GM18511 (cell line): ENCODE results near the gene RHOT2.
"Not testable (repeated sequence)": the region's sequence is repeated elsewhere in the genome, so short reads cannot be mapped to it uniquely, and the experiment has no call there.

Experiments
- ATAC-seq: cut with Tn5 transposase; IDR thresholded peaks from one replicate; pipeline ENCODE4 v1.9.1; 2021; ENCODE audit warnings: mild to moderate bottlenecking, moderate library complexity; ENCODE audit not compliant: unreplicated experiment

The RHOT2 gene

DNA sequence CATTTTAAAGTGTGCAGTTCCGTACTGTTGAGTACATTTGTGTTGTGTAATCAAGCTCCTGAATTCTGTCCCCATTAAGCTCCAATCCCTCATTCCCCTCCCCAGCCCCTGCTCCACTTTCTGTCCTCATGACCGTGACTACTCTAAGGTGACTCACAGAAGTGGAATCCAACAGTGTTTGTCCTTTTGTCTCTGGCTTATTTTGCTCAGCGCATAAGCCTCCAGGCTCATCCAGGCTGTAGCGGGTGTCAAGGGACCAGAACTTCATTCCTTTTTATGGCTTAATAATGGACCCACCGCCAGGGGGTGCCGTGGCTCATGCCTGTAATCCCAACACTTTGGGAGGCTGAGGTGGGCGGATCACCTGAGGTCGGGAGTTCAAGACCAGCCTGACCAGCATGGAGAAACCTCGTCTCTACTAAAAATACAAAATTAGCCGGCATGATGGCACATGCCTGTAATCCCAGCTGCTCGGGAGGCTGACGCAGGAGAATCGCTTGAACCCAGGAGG lies 44.9 kb downstream of the RHOT2 start:
- not testable (repeated sequence) for ATAC-seq

DNA sequence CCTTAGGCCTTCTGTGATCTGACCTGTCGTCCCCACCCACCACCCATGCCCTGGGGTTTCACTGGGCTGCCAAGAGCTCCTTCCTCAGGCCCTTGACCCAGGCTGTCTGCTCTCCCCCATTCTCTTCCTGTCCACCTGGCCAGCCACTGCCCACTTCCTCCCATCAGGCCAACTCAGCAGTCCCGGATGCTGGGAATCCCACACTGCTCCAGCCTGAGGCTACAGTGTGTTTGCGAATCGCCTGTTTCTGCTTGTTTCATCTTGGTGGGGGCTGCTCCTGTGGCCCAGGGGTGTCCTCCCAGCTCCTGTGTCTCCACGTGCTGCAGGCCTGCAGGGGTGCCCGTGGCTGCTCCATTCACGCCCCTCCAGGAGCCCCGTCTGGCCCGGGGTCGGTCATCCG lies 46.1 kb downstream of the RHOT2 start:
- ATAC-seq = no peak

DNA sequence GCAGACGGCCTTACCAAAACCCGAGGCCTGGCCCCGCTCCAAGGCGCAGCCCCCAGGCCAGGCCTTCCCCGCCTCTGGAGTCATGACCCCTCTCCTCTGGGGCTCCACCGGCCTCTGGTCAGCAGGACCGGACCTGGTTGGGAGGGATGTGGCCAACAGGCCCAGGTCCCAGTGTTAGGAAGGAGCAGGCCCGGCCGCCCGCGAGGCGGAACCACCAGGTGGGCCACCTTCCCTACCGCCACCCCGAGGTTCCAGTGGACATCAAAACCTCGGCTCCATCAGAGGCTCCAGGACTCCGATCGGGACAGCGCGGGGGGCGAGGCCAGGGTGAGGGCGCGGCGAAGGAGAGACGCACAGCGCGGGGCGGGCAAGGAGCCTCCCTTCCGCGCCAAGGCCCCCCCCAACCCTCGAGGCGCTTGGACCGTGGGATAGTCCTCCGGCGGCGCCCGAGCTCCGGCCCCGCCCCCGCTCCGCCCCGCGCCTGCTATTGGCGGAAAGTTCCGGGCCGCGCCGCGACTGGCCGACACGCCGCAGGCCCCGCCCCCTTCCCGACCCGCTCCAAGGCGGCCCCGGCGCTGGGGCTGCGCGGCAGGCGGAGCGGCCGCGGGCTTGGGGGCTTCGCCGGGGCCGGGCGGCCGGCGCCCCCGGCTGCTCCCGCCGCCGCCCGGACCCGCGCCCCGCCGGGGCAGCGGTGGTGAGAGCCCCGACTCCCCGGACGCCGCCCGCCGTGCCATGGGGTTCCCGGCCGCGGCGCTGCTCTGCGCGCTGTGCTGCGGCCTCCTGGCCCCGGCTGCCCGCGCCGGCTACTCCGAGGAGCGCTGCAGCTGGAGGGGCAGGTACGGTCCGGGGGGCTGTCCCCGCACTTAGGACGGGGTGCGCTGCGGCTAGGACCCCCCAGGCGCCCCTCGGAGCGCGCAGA lies 46.9 kb downstream of the RHOT2 start, which contains the start of gene METRN:
METRN (plus strand) TSS at position 561 of the 919 bp plus-strand sequence; CDS start at position 733, 172 bp downstream.
- ATAC-seq = peak; percentile 79

DNA sequence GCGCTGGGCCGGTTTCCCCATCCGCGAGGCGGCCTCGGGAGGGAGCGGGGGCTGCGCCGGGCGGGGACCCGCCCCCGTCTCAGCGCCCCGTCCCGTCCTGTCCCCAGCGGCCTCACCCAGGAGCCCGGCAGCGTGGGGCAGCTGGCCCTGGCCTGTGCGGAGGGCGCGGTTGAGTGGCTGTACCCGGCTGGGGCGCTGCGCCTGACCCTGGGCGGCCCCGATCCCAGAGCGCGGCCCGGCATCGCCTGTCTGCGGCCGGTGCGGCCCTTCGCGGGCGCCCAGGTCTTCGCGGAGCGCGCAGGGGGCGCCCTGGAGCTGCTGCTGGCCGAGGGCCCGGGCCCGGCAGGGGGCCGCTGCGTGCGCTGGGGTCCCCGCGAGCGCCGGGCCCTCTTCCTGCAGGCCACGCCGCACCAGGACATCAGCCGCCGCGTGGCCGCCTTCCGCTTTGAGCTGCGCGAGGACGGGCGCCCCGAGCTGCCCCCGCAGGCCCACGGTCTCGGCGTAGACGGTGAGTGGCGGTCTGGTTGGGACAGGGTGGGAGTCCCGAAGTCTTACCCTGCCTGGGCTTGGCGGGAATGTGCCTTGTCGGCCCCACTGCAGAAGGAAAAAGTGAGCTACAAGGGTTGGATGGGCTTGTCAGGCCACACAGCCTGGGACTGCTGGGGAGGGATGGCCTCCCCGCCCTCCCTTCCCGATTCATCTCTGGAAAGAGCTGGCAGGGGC lies 47.7 kb downstream of the RHOT2 start:
- no peak for ATAC-seq

DNA sequence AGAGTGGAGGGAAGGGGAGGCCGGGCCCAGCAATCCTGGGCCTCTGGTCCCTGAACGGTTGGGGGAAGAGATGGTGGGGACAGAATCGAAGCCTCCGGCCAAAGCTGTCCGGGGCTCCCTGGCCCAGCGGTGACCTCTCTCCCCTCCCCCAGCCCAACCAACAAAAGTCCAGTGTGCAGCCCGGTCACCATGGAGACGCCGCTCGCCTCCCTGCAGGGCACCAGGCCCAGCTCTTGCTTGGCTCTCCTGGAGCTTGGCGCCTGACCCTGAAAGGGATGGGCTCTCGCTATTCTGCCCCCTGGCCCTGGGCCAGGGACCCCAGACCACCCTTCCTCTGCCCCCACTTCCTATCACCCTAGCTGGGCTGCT lies 48.3 kb downstream of the RHOT2 start:
- ATAC-seq = no peak

DNA sequence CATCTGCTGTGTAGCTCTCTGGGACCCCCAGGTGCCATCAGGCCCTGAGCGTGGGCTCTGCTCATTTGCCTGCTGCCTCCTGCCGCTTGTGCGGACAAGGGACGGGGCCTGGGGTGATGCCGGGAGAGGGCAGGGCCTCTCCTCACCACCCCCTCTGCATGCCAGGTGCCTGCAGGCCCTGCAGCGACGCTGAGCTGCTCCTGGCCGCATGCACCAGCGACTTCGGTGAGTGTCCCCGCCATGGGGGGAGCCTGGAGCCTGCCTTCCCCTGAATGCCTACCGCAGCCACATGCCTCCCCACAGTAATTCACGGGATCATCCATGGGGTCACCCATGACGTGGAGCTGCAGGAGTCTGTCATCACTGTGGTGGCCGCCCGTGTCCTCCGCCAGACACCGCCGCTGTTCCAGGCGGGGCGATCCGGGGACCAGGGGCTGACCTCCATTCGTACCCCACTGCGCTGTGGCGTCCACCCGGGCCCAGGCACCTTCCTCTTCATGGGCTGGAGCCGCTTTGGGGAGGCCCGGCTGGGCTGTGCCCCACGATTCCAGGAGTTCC lies 48.9 kb downstream of the RHOT2 start:
- no peak for ATAC-seq

DNA sequence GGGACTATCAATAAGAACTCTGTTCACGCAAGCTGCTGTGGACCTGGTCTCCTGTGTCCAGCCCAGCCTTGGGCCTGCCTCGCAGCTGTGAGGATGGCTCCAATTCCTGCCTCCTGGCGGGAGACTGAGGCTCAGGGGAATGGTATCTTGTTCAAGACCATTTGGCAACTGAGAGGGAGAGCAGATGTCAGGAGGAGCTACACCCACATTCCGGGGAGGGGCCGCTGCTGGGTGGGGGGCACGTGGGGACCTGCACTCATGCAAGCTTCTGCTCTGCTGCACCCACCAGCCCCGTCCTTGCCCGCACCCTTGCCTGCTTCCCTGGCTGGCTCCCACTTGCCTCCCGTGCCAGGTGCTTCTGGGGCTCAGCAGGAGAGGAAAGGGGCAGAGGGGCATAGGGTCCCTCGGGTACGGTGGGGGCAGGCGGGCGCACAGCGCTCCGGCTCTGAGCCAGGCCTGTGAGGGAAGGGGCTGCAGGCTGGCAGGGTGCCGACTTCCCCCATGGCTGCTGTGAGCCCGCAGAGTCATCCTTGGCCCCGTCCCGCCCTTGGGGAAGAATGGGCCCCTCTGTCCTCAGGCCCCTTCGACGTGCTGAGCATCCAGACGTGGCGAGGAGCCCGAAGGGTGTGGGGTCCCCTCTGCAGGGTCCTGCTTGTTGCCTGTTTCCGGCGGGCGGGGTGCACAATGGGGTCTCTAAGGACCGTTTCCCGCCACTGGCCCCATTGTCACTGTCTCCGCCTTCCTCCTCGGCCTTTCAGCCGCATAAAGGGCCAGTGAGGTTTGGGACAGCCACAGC lies 49.7 kb downstream of the RHOT2 start:
- no peak for ATAC-seq

DNA sequence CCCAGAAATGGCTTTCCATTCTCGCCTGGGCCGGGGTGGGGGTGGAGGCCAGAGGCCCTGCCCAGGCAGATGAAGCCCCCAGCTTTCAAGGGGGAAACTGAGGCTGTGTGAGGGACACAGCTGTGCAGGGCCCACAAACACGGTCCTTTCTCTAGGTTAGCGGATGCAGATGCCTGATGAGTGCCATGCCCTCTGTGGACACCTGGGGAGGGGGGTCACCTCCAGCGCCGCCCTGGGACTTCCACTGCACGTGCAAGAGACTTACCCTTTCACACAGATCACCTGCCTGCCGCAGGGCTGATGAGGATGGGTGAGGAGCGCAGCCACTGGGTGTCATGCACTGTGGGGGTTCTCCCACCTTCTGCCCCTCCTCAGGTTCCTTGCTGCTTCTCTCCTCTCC lies 50.5 kb downstream of the RHOT2 start:
- no peak for ATAC-seq

DNA sequence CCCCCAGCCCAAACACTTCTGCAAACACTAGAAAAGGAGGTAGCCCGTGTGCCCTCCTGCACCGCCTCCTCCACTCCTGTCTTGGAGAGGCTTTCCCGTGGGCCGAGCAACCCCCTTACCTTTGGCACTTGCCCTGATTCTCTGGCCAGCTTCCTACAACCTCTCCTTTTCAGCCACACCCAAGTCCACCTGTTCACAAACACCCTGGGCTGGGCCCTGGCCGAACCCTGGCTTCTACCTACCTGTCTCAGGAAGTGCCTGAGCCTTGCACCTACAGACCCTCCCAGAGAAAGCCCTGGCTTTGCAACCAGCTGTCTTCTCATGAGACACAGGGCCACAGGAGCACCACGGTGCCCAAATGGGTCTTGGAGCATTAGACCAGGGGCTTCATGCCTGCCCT lies 51.0 kb downstream of the RHOT2 start:
- no peak for ATAC-seq

DNA sequence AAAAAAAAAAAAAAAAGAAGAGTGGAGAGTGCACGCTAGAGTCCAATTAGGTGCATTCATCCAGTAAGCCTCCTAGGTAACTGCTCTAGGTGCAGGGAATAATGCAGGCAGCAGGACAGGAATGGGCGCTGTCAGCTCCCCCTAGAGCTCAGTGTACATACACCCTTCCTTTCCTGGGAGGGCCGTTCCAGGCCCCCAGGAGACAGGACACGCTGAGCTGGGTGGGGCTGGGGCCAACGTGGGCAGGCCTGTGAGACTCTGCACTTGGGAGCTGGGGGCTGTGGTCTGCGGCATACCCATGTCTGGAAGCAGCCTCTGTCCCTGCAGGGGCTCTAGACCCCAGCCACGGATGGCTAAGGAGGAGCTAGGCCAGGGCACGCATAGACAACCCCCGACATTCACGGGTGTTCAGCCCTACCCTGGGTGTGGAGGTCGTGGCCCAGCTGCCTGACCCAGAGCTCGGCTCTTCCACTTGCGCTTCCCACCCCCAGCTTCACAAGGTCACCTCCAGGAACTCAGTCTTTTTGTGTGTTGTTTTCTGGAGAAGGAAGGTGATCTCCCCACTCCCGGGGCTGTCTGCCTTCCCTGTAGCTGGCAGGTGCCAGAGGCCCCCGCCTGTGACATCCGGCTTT lies 52.0 kb downstream of the RHOT2 start:
- ATAC-seq = no peak

DNA sequence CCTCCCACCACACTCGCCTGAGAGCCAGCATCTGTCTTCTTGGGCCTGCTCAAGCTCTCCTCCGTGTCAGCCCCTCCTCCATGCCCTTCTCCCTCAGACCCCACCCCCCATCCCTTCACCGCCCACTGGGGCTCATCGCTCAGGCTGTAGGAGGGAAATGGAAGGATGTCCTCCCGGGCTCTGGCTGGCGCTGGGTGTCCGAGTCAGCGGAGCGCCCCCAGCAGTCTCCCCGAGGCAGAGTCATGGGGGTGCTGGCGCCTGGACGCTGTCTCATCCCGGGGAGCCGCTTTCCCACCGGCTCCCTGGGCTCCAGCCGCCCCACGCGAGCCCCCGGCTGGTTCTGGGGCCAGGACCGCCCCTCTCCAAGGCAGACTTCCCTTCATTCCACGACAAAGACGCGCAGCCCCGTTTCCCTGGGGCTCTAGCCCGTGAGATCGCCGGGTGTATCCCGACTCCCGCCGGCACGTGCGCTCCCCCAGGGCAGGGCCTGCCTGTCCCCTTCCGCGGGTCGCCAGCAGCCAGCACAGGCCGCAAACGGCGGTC lies 52.6 kb downstream of the RHOT2 start:
- peak; percentile 31 for ATAC-seq

DNA sequence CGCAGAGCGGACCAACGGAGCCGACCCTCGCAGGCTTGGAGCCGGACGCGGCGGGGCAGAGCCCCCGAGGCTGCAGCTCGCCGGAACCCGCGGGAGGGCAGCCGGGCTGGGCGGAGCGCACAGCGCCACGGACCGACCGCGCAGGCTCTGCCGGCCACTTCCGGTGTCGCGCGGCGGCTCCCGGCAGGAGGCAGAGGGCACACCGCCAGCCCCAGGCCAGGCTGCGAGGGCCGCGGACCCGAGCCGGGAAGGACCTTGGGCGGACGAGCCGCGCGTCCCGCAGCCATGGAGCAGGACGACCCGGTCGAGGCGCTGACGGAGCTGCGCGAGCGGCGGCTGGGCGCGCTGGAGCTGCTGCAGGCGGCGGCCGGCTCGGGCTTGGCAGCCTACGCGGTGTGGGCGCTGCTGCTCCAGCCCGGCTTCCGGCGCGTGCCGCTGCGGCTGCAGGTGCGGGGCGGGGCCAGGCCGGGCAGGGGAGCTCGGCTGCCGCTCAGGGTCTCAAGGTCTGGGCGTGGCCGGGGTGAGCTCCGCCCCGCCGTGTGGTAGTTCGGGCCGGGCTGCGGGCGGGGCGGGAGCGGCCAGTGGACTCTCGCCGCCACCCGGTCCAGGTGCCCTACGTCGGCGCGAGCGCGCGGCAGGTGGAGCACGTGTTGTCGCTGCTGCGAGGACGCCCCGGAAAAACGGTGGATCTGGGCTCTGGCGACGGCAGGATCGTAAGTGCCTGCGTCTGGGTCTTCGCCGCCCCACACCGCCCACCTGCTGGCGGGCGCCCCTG lies 53.2 kb downstream of the RHOT2 start, which contains the start of gene ANTKMT:
ANTKMT (plus strand) TSS at position 157 of the 775 bp plus-strand sequence; CDS start at position 286, 129 bp downstream.
- ATAC-seq = peak; percentile 73

DNA sequence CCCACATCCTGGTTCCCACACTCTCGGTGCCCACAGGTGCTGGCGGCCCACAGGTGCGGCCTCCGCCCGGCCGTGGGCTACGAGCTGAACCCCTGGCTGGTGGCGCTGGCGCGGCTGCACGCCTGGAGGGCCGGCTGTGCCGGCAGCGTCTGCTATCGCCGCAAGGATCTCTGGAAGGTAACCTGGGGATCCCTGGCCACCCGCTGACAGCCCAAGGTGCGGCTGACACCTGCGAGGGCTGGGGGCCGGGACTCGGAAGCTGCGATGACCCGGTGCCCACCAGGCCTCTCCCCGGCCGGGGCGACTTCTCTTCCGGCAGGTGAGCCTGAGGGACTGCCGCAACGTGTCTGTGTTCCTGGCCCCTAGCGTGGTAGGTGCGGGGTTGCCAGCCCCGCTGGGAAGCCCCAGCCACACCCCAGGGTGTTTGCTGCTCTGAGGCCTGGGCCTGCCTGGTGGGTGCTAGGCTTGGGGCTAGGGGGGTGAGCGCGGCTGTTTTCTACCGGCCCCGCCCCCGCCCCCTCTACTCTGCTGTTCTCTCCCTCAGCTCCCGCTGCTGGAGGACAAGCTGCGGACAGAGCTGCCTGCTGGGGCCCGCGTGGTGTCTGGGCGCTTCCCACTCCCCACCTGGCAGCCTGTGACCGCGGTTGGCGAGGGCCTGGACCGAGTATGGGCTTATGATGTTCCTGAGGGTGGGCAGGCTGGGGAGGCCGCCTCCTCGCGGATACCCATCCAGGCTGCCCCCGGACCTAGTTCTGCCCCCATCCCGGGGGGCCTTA lies 54.0 kb downstream of the RHOT2 start:
- ATAC-seq = no peak

DNA sequence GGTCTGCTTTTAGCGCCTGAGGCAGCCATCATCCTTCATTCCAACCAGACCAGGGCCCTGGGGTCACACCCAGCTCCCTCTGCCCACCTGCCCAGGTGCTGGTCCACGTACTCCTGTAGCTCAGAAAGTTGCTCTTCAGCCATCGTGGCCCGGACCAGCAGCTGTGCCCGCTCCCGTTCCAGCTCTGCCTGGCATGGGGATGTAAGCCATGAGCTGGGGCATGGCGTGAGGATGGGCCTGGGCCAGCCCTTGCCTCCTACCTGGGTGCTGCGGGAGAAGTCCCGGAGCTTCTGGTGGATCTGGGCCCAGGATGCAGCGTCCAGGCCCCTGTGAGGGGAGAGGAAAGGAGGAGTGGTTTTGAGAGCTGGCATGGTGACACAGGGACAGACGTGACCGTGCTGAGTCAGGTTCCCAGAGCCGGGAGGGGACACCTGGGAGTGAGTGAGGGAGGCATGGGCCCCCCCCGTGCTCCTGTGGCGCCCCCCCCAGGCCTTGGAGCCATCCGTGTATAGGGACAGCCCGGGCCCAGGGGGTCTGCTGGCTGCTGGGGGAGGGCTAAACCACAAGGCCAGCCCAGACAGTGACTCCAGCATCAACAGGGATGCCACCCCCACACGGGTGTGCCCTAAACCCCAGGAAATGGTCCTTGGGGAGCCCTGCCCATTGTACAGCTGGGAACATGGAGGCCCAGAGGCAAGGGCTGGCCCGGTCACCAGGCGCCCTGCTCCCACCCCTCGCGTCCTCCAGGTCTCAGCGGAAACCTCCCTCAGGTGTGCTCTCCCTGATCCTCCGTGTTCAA lies 55.1 kb downstream of the RHOT2 start:
- no peak for ATAC-seq

DNA sequence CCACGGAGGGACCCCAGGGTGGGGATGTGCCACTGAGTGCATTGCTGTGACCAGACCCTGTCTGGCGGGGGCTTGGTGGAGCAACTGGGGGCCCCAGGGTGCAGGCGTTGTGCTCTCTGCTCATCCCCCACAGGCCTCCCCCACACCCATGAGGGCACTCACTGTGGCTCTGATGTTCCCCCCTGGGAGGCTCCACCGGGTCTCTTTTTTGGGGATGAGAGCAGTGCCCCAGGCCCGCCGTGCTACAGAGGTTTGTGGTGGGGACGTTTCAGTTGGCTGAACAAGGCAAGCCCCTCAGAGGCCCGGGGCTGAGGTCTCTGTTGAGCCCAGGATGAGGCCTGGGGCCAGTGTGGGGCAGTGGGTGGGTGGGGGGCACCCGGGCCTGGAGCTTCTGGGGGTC lies 55.8 kb downstream of the RHOT2 start:
- ATAC-seq = no peak
